Measurements from ENCODE around the gene ZMYND12.

- no peak for TF ChIP-seq POLR2A (IDR thresholded peaks at IDR 0.05; ENCODE audit: low read depth, low read length)
- no peak for TF ChIP-seq CTCF (IDR thresholded peaks at IDR 0.05; ENCODE audit: extremely low read depth in 1 of 2, insufficient read depth in 1 of 2, low read depth in 1 of 2, low read length in 2 of 2)
- TF ChIP-seq FOS (IDR thresholded peaks at IDR 0.05; ENCODE audit: borderline replicate concordance, insufficient read depth, low read length): no peak
- TF ChIP-seq MYC (IDR thresholded peaks at IDR 0.05; ENCODE audit: low read depth, low read length): no peak
- no peak for TF ChIP-seq EZH2 (IDR thresholded peaks at IDR 0.05; ENCODE audit: borderline replicate concordance, low read depth, low read length, severe bottlenecking)
- TF ChIP-seq POLR2AphosphoS5 (IDR thresholded peaks at IDR 0.05; ENCODE audit: insufficient read depth, low read depth, low read length): no peak
Observed at GRCh38 chr1:42504535-42505128, 48.8 kb upstream of the ZMYND12 start.
